HUES6 (cell line): ENCODE results near the gene STUB1.
A peak's percentile ranks its signal among the peaks of the same experiment; 100 is the strongest.

Experiments used
- H3K27ac ChIP-seq: 2 replicates; pipeline ENCODE4 v1.7.0; 2013; ENCODE audit warnings: low read depth, mild to moderate bottlenecking, low read length, inconsistent platforms
- H3K27me3 ChIP-seq: 2 replicates; pipeline ENCODE4 v1.6.1; 2013; ENCODE audit warnings: low read length; ENCODE audit not compliant: control insufficient read depth, insufficient read depth
- H3K36me3 ChIP-seq: 2 replicates; pipeline ENCODE4 v1.6.1; 2013; ENCODE audit warnings: low read length; ENCODE audit not compliant: control insufficient read depth, insufficient read depth
- H3K4me1 ChIP-seq: 2 replicates; pipeline ENCODE4 v1.6.1; 2013; ENCODE audit warnings: low read length; ENCODE audit not compliant: control insufficient read depth, insufficient read depth
- H3K4me3 ChIP-seq: 2 replicates; pipeline ENCODE4 v1.5.1; 2013; ENCODE audit warnings: low read depth, low read length
- H3K9ac ChIP-seq: one replicate; pipeline ENCODE4 v1.6.1; 2013; ENCODE audit warnings: mild to moderate bottlenecking, low read length
- H3K9me3 ChIP-seq: 2 replicates; pipeline ENCODE4 v1.6.1; 2013; ENCODE audit warnings: low read depth, low read length; ENCODE audit not compliant: control insufficient read depth, insufficient read depth

The STUB1 gene

DNA sequence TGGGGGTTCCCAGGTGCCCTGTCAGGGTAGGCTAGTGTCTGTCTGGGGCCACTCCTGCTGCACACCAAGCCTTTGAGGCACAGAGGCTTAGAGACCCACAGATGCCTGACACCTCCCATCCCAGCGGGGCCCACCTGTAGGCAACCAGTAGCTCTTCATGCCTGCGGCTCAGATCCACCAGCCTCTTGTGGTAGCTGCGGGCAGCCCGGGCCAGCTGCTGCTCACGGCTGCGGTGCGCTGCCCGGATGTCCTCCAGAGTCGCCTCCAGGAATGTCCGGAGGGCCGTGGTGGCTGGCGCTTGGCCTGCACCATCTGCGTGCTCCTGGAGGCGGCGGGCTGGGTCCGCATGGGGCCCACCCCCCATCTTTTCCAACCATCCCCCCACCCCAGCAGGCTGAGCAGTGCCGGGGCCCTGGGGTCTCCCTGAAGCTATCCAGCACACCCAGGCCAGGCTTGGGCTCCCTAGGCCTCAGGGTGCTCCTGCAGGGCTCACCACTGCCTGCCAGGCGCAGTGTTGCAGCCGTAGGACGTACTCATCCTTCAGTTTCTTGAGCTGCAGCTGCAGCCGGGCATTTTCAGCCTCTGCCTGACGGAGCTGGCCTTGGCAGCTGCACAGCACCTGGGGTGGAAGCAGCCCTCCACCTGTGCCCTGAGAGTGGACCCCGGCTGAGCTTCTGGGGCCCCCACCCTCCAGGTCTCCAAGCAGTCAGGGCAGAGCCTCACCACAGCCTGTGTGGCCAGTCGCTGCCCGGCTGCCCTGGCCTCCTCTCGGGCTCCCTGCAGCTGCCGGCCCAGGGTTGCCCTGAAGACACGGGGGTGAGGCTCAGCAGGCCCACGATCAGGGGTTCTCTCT lies 44.2 kb downstream of the STUB1 start:
- Histone ChIP-seq H3K27ac (no peak overlapping the region), H3K27me3 (peaks cover 19% of the 10 kb centered on the region), H3K36me3 (peaks cover 6% of the 10 kb centered on the region), H3K4me3 (no peak overlapping the region), H3K4me1 (peaks cover 12% of the 10 kb centered on the region), H3K9ac (no peak overlapping the region), H3K9me3 (no peaks in the 10 kb centered on the region)

DNA sequence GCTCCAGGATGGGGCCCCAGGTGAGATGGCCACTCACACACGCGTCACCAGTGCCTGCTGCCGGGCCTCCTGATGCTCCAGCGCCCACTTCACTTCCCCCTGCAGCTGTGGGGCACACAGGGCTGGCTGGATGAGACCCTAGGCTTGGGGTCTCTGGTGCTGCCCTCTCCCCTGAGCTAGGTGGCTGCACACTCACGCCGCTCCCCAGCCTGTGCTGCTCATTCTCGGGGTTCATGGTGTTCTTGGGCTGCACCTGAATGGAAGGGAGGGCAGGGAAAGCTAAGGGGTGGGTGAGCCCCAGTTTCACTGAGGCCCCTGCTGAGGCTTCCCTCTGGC lies 44.8 kb downstream of the STUB1 start:
- Histone ChIP-seq H3K27ac (no peak overlapping the region), H3K4me3 (no peak overlapping the region), H3K36me3 (peaks cover 6% of the 10 kb centered on the region), H3K27me3 (peaks cover 19% of the 10 kb centered on the region), H3K9ac (no peak overlapping the region), H3K9me3 (no peaks in the 10 kb centered on the region), H3K4me1 (peaks cover 6% of the 10 kb centered on the region)

DNA sequence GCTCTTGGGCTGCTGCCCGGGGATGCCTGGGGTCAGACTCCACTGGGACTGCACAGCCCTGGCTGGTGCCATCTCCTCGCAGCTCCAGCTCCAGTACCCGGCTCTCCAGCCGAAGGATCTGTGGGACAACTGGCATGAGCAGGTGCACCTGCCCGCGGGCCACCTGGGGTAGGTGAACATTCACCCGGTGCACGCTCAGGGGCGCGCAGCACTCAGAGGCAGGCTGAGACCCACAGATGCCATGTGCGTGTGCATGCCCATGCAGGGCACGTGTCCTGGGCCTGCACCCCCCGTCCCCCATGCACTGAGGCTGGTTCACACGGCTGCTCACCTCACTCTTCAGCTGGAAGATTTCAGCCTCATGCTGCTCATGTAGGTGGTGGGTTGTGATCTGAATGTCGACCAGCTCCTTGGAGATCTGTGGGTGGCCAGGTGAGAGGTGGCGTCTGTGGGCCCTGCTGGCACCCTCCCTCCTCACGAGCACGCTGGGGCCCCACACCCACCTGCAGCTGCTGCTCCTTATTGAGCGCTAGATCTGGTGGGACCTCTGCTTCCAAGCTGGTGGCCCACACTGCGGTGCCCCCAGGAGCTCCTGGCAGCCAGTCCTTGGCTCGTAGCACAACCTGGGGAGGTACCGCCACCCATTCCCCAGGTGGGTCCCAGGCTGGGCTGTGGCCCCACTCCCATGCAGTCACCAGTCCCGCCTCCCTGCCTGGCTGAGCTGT lies 45.4 kb downstream of the STUB1 start:
- Histone ChIP-seq H3K9me3 (no peaks in the 10 kb centered on the region), H3K9ac (no peak overlapping the region), H3K27ac (no peak overlapping the region), H3K27me3 (peaks cover 19% of the 10 kb centered on the region), H3K4me3 (peak overlapping the region; percentile 58), H3K4me1 (peaks cover 3% of the 10 kb centered on the region; the same call in 1 of the 2 replicates), H3K36me3 (peaks cover 12% of the 10 kb centered on the region)

DNA sequence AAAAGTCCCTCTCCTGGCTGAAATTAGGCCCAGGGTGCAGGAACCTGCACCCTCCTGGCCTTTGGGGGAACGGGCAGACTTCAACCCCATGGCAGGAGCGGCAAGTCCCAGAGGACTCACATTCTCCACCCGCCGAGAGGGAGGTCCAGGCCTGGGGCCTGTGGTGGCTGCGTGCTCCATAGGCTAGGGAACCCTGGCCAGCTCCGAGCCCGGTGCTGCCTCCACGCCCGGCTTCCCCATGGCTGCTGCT lies 45.9 kb downstream of the STUB1 start:
- no peaks in the 10 kb centered on the region for H3K9me3 ChIP-seq
- no peak overlapping the region for H3K27ac ChIP-seq
- peak overlapping the region; percentile 5 for H3K9ac ChIP-seq
- peaks cover 16% of the 10 kb centered on the region for H3K36me3 ChIP-seq
- H3K4me1 ChIP-seq: peaks cover 3% of the 10 kb centered on the region; the same call in 1 of the 2 replicates
- peak overlapping the region; percentile 58 for H3K4me3 ChIP-seq
- peaks cover 19% of the 10 kb centered on the region for H3K27me3 ChIP-seq

GRCh38 chr16:726438-727290 lies 46.5 kb downstream of the STUB1 start, which contains the start of the genes CCDC78 and HAGHL:
CCDC78 (minus strand) TSS chr16:726443; CDS start chr16:726367, 76 bp downstream.
HAGHL (plus strand) TSS chr16:727106; CDS start chr16:727510, 404 bp downstream.
- peaks cover 3% of the 10 kb centered on the region; the same call in 1 of the 2 replicates for H3K4me1 ChIP-seq
- no peak within 1 kb of the TSS for H3K27ac ChIP-seq
- H3K36me3 ChIP-seq: peaks cover 17% of the 10 kb centered on the region
- H3K27me3 ChIP-seq: peaks cover 19% of the 10 kb centered on the region
- peak within 1 kb of the TSS; percentile 60 for H3K9ac ChIP-seq
- peak within 1 kb of the TSS; percentile 71 for H3K4me3 ChIP-seq
- H3K9me3 ChIP-seq: no peaks in the 10 kb centered on the region

- H3K4me1 ChIP-seq: peaks cover 3% of the 10 kb centered on the region; the same call in 1 of the 2 replicates
- H3K36me3 ChIP-seq: peaks cover 17% of the 10 kb centered on the region
- H3K4me3 ChIP-seq: peak overlapping the region; percentile 71
- H3K27me3 ChIP-seq: peaks cover 19% of the 10 kb centered on the region
- peak overlapping the region; percentile 60 for H3K9ac ChIP-seq
- H3K9me3 ChIP-seq: no peaks in the 10 kb centered on the region
- H3K27ac ChIP-seq: no peak overlapping the region
Observed at GRCh38 chr16:727291-727977, 47.2 kb downstream of the STUB1 start.

DNA sequence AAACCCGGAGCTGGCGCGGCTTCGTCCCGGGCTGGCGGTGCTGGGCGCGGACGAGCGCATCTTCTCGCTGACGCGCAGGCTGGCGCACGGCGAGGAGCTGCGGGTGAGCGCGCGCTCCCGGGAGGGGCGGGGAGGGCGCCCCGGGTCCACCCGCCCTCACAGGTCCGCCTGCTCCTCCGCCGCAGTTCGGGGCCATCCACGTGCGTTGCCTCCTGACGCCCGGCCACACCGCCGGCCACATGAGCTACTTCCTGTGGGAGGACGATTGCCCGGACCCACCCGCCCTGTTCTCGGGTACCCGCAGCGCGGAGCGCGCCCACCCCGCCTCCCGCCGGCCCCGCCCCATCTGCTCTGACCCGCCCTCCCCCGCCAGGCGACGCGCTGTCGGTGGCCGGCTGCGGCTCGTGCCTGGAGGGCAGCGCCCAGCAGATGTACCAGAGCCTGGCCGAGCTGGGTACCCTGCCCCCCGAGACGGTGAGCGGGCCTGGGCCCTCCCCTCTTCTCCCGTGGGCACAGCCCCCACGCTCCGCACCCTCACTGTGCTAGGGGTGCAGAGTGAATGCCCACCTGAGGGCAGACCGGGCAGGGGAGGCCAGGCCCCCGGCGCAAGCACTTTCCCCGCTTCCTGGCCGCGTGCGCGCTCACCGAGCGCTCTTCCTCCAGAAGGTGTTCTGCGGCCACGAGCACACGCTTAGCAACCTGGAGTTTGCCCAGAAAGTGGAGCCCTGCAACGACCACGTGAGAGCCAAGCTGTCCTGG lies 48.1 kb downstream of the STUB1 start:
- peak overlapping the region; percentile 69 for H3K9ac ChIP-seq
- H3K27me3 ChIP-seq: peaks cover 19% of the 10 kb centered on the region
- peaks cover 15% of the 10 kb centered on the region for H3K36me3 ChIP-seq
- H3K9me3 ChIP-seq: no peaks in the 10 kb centered on the region
- no peak overlapping the region for H3K27ac ChIP-seq
- H3K4me3 ChIP-seq: peak overlapping the region; percentile 71
- H3K4me1 ChIP-seq: peaks cover 3% of the 10 kb centered on the region; the same call in 1 of the 2 replicates

DNA sequence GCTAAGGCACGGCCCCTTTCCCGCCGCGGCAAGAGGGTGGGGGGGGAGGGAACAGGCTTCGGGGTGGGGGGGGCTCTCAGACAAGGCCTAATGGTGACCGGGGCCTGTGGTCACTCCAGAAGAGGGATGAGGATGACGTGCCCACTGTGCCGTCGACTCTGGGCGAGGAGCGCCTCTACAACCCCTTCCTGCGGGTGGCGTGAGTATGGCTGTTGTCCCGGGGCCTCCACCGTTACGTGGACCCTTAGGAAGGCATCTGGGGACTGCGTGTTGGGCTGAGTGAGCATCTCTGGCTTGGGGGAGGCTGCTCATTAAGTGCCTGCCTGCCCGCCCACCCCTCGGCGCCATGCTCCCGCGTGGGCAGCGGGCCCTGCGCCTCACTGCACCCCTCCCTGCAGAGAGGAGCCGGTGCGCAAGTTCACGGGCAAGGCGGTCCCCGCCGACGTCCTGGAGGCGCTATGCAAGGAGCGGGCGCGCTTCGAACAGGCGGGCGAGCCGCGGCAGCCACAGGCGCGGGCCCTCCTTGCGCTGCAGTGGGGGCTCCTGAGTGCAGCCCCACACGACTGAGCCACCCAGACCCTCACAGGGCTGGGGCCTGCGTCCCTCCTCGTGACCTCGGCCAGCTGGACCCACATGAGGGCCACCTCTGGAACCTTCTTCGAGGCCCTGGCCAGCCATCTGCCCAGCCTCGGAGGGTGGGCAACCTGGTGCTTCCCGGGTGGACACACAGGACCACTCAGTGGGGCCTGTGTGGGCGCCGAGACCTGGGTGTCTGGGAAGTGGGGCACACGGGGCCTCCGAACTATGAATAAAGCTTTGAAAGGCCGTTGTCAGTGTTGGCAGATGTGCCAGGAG lies 48.9 kb downstream of the STUB1 start:
- peaks cover 21% of the 10 kb centered on the region for H3K36me3 ChIP-seq
- H3K9ac ChIP-seq: no peak overlapping the region
- H3K9me3 ChIP-seq: no peaks in the 10 kb centered on the region
- no peak overlapping the region for H3K27ac ChIP-seq
- H3K27me3 ChIP-seq: peaks cover 19% of the 10 kb centered on the region
- peak overlapping the region; percentile 71 for H3K4me3 ChIP-seq
- peaks cover 3% of the 10 kb centered on the region; the same call in 1 of the 2 replicates for H3K4me1 ChIP-seq

DNA sequence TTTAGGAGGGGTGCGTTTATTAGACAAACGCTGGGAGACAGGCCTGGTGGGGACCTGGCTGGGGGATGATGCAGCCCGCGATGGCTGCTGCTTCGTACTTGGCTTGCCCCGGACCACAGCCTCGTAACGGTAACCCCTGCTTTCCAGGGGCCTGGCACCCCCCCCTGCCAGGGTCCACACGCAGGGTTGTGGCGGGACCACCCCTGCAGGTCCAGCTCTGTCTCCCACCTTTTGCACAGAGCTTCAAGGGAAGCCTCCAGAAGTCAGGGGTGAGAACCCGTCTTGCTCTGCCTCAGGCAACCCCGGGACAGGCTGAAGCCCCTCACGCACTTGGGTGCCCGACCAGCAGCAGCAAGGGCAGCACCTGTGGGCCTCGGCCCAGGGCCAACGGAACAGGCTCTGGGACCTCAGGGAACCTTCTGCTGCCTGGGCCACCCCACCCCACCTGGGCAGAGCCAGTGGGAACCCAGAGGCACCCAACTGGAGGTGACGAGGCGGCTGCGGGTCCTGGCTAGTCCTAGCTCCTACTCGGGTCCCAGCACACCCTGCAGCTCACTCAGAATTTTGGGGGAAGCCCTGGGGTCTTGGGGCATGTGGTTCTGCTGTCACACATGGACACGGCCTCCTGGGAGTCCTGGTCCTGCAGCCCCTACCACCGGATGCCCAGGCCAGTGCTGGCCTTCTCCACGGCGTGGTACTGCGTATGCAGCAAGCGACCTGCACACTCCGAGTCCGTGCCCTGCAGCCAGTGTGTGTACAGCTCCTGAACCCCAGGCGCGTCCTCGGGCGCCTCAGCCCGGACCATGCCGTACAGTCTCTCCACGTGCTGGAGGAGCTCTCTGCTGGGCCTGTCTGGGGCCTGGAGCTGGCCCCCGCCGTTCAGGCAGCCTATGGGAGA lies 49.8 kb downstream of the STUB1 start:
- H3K27me3 ChIP-seq: peaks cover 19% of the 10 kb centered on the region
- H3K4me1 ChIP-seq: peaks cover 3% of the 10 kb centered on the region; the same call in 1 of the 2 replicates
- H3K9me3 ChIP-seq: no peaks in the 10 kb centered on the region
- no peak overlapping the region for H3K4me3 ChIP-seq
- H3K27ac ChIP-seq: no peak overlapping the region
- H3K36me3 ChIP-seq: peaks cover 29% of the 10 kb centered on the region
- no peak overlapping the region for H3K9ac ChIP-seq
